NCI-H748 treated with DMSO at 0.1 percent for 48 hours (cell line): ENCODE measurements around the gene CEP170.

Experiments
- DNase-seq: peaks from one replicate; lab custom pipeline; 2025; lab: John Stamatoyannopoulos, UW

CEP170 gene

DNA sequence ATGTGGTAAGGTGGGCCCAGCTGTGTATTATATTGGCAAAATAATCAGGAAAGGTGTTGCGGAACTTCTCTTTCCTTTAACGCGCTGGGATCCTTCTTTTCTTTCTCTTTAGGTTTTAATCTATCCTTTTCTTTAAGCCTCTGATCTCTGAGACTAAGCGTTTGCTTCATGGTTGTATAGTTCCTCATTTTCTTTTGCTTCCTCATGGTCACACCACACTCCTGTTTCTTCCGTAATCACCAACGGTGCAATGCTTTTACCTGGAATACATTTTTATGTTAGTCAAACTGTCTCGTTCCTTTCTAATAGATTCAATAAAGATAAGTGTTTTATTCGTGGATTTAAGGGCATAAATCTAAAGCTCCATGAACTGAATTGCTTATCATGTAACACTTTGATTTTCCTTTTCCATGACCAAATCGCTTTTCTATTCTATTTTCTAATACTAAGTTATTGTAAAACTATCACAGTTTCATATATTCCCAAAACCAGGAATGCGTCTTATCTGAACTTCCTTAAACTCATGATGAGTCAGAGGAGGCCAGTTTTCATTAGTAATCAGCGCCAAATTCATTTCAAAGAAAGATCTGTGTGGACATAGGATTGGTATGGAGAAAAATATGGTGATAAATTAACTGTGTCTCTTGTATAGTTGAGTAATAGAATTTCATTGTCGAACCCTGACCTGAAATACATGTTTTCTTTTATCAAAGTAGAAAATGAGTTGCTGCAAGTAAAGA lies 13.0 kb upstream of the CEP170 start:
- no peak for DNase-seq

DNA sequence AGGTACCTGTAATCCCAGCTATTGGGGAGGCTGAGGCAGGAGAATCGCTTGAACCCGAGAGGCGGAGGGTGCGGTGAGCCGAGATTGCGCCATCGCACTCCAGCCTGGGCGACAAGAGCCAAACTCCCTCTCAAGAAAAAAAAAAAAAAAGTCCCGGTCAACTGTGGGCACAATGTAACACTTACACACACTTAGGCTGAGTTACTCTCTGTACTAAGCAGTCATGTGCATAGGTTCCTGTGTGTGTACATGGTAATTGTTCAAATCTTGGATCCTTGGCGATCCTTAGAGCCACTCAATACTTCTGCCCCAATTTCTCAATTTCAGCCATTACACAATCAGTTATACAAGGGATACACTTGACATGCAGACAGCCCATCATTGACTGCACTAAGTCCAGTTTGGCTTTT lies 12.4 kb upstream of the CEP170 start:
- DNase-seq = no peak

DNA sequence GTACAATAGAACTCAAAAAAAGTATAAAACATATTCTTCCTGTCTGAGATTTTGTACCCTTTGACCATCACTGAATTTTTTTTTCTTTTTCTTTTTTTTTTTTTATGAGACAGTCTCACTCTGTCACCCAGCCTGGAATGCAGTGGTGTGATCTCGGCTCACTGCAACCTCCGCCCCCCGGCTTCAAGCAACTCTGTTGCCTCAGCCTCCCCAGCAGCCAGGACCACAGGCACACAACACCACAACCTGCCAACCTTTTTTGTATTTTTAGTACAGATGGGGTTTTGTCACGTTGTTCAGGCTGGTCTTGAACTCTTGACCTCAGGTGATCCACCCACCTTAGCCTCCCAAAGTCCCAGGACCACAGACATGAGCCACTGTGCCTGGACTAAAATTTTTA lies 11.2 kb upstream of the CEP170 start:
- DNase-seq = no peak

DNA sequence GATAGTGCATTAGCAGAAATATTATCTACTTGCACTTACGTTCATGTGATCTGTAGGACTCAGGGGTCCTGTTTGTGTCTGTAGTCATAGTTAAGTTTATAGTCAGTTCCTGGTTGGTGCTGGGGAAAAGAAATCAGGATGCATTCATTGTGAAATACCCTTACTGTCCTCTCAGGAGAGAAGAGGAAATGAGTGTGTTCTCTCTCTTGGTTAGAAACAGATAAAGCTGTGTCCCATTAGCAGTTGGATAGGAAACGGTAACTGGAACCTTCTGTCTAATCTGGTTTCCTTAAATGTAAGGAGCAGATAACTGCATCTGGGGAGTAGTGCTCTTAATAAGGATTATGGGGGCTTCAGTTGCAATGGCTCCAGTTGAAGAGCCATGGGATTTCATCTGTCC lies 9.6 kb upstream of the CEP170 start:
- no peak for DNase-seq

DNA sequence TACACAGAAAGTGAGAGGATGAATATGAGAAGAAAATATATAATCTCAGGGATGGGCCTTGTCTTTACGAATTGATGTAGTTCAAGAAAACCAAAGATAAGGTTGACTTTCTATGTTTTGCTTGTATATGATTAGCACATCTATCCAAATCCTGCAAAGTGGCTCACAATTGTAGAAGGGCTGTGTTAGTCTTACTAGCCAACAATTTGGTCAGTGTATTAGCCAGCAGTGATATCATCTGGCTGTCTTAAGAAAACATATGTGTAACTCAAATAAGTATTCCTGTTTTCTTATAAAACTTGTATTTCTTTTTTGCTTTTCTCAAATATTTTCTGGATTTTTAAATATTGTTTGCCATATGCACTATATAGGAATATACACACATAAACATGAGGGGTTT lies 6.3 kb upstream of the CEP170 start:
- DNase-seq = no peak

DNA sequence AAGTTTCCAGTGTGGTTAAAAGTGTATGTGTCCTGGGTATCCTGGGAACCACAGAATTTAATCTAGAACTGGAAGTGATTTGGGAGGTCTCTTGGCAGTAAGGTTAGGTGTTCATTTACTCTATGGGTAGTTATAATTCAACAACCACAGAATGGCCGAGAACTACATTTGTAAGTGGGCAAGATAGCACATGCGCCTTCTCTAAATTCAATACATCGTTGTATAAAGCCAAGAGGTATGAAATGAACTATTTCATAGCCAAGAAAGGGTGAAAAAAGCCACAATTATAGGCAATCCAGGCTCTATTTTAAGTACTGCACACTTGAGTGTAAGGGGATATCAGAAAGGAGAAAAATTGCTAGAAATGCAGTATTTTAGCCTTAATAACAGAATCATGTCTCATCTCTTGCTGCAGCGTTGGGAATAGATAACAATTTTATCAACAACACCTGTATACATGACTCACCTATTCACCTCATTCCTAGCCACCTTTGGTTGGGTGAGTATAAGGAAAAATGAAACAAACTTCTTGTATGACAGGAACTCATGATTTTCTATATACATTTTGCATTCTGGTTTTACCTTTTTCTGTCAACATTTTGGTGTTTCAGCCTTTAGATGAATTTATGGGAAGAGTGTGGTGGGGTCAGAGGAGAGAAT lies 5.3 kb upstream of the CEP170 start:
- no peak for DNase-seq

DNA sequence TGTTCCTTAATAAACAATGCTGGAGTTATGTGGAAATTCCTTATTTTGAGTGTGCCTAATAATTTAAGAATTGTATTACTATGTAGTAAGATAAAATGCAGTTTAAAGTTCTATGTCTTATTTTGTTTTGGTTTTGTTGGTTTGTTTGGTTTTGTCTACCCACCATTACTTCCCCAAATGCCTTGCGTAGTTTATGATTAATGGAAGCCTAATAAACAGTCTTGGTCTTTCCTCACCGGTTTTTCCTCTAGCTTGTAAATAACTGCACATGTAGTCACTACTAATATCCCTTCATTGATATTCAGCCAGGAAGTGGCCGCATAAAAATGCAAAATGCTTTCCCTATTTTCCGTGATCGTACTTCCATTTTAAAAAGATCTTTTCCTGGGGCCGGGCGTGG lies 3.6 kb upstream of the CEP170 start:
- DNase-seq = no peak

DNA sequence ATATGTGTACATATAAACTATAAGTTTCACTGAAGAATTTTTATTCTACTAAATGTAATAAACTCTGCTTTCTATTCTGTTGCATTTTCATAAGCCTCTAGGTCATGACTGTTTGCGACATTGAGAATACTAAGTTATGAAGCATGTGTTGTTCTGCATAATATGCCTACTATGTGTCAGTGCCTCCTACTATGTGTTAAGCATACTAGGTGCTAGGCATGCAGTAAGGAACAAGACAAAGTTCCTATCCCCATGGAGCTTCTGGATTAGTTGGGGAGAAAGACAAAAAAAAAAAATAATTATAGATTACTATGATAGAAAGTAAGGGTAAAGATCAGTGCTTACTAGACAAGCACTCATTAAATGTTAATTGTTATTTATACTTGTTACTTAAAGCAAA lies 2.1 kb upstream of the CEP170 start:
- DNase-seq = no peak

DNA sequence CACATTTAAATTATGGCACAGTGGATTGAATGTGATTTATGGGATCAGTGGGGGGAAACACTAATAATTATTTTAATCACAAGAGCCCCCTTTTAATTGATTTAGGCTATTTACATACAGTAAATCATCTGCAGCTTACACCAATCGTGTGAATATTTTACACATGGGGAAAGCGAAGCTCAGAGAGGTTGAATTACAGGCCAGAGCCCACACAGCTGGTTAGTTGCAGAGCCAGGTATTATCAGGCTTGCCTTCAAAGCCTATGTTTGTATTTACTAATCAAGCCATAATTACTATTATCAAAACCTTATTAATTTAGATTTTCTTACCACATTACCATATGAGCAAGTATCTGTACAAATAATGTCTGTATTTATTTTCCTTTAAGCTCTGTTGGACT lies 1.5 kb upstream of the CEP170 start:
- no peak for DNase-seq

DNA sequence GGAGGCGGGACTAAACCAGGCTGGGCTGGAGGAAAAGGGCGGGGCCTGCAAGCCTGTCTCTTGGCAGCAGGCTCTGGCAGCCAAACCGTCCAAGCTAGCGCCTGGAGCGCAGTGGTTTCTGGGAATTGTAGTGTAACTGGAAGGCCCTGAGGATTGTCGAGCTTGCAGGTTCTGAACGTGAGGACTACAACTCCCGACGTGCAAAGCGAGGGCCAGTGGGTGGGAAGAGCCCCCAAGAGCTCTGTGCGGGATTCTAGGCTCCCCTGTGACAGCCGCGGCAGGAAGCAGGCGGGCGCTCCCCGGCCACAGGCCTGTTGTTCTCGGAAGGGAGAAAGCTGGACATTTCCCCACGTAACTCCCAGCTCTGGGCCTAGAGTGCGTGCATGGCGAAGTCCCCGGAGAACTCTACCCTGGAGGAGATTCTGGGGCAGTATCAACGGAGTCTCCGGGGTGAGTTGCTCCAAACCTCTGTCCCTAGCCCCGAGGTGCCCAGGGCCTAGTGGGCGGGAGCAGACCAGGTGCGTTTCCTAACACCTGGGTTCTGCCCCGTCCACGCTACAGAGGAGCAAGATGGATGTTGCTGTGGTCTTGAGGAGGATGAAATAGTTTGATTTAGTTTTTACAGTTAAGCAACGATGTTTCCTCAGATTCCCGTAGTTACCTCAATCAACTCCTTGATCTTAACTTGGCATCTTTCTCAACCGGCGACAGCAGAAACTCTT lies 871 bp upstream of the CEP170 start, which contains the start of gene SDCCAG8:
SDCCAG8 (plus strand) TSS at position 251 of the 722 bp plus-strand sequence; CDS start at position 384, 133 bp downstream.
- DNase-seq = peak; percentile 88

DNA sequence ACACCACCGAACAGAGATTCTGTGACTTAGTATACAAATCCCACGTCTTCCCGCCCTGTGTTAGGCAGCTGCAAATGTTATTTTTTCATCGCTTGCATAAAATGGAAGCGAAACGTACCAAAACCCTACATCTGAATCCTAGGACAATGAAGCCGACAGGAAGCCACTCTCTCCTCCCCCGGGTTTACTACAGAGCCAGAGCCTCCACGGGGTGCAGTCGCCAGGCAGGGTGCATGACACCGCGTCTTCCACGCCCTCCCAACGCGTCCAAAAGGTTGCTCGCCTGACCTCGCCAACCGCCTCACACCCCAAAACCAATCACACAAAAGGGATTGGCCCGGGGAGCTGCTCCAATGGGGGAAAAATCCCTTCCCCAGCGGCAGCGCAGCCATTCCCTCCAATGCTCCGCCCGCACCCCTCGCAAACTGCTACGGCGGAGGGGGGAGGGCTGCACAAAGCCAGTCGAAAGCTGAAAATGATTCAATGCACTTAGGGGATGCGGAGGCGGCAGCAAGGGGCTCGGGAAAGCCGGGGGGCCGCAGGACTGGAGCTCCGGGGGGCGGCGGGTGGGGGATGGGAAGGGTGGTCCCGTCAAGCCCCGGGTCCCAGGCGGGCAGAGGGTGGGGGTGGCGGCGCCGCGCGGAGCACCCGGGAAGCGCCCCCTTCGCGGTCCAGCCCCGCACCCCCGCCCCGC lies 701 bp downstream of the CEP170 start:
- DNase-seq = peak; percentile 27

DNA sequence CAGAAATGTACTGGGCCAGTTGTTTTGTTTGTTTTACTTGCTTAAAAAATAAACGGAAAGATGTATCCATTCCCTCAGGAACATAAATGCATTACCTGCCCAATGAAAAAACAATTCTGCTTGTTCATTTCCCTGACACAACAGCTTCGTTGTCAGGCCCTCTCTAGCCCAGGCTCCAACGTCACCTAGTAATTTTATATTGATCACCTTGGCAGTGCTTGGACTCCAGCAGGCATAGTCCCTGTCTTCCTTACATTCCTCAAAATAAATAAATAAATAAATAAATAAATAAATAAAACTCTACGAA lies 1.2 kb downstream of the CEP170 start:
- DNase-seq = no peak

DNA sequence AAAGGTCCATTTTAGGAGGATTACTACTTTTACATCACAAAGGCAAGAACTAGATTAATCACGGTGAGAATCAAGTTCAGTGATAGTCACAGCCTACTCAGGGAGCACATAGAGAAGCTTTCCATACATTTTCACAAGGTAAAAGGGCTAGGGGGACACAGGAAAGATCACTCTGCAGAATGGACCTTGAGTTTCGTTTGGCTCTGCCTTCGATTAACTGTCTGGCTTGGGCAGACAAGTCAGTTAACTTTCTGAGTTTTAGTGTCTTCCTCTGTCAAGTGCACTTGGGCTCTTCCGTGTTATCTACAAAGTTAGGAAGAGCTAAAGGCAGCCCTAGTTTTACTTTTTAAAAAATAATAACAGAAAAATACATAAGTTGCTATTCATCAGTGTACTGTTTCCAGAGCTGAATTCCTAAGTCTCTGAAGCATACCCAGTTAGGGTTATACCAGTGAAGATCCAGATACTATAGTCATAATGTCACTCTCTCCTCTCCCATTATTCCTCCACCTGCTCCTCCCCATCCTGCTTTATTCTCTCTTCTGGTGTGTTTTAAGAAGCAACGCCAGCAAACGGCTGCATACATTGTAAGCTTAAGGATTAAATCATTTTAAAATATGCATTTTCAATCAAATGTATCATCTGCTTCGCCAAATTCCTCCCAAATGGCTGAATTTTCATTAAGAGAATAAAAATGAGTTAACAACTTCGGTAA lies 1.7 kb downstream of the CEP170 start:
- DNase-seq = no peak

DNA sequence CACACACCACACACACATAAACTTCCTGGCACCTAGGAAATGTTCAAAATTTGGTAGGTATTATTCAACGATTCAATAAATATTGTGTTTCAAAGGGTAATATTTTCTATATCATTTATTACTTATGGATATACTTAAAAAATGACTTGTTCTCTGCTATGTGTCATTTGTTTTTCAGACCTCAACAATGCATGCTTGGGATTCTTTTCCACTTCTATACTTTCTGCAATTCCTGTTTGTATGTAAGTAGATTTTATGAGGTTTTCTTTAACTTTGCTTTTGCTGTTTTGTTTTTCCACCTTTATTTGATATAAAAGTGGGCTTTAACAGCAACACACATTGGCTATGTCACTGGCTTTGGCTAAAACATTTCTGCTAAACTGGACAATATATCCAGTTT lies 3.5 kb downstream of the CEP170 start:
- no peak for DNase-seq

DNA sequence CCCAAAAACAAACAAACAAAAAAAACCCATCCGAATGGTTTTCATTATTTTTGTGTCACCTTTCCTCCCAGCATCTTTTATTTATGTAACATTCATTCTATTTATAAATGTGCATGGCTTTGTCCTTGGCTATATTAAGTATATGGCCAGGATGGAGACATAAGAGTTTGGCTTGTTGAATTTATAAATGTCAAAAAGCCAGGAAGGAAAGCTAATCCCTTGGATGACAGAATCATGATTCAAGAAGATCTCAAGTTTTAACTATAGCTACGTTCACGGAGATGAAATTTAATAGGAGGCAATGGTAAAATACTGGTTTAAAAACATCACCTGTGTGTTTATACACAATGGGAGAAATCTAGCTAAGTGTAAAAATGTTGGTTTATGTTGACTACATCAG lies 5.0 kb downstream of the CEP170 start:
- DNase-seq = no peak

DNA sequence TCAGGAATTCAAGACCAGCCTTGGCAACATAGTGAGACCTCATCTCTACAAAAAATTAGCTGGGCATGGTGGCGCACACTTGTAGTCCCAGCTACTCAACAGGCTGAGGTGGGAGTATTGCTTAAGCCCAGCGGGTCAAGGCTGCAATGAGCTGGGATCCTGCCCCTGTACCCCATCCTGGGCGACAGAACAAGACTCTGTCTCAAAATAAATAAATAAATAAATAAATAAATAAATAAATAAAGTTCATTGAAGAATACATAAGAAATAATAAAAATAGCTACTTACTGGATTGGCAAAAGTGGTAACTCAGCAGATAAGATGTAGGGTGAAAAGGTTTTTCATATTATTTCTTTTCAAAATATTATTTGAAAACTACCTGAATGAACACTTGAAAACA lies 5.9 kb downstream of the CEP170 start:
- no peak for DNase-seq

DNA sequence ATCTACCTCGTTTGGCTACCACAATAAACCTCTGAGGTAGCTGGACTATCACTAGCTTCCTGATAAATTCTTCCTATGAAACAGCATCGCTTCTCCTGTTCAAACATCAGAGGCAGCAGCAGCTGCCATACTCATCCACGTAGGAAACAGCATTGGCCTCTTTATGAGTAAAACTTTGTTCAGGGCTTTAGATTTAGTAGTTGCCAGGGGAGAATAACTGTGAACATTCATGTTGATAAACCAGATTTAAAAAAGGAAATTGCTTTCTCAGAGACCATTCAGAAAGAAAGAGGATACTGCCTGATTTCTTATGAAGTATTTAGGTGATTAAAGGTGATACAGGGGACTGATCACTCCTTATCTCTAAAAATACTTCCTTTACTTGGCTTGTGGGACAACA lies 7.2 kb downstream of the CEP170 start:
- DNase-seq = no peak

DNA sequence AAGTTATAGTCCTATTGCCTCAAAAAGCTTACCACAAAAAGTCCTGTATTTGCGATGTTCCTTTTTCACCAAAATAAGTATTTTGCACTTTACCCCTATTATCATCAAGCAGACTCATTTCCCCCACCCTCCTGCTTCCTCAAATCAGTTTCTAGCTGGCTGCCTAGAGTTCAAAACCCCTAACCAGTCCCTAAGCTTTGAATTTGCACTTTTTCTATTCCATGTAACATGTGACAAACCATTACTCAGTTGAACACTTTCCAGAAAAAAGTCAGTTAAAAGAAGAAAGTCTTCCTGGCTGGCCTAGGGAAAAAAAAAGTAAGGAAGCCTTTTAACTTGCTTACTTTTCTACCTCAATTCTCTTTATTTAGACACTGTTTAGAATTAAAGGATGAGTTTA lies 8.2 kb downstream of the CEP170 start:
- no peak for DNase-seq

DNA sequence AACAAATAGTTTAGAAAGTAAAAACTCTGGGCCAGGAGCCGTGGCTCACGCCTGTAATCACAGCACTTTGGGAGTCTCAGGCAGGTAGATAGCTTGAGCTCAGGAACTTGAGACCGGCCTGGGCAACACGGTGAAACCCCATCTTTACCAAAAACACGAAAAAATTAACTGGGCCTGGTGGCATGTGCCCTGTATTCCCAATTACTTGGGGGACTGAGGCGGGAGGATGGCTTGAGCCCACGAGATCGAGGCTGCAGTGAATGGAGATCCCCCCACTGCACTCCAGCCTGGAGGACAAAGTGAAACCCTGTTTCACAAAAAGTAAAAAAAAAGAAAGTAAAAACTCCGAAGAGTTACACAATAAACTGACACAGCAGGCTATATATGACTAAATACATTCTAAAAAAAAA lies 10.6 kb downstream of the CEP170 start:
- DNase-seq = no peak

DNA sequence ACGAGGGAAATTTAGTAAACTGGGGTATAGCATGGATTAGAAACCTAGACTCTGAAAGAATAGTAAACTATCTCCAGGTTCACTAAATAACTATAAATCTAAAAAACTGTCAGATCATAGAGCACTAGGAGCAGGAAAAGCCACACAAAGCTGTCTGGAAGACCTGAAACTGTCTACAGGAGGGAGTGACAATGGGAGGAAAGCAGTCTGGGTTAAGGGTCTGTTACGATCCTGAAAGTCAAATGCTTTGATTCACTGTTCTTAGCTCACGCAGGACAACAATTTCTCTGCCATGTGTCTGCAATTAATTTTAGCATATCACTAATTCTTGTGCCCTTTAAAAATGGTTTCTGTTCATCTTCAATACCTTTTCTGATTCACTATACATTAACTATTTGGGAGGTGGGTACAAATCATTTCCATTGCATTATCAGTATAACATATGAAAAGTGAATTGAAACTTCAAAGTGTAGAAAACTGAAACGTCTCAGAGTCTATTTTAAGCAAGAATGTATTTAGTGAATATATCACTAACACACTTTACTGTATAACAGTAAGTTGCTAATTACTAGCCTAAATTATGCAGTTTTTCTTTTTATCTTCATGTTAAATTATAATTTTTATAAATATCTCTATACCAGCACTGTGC lies 18.4 kb downstream of the CEP170 start:
- DNase-seq = no peak

DNA sequence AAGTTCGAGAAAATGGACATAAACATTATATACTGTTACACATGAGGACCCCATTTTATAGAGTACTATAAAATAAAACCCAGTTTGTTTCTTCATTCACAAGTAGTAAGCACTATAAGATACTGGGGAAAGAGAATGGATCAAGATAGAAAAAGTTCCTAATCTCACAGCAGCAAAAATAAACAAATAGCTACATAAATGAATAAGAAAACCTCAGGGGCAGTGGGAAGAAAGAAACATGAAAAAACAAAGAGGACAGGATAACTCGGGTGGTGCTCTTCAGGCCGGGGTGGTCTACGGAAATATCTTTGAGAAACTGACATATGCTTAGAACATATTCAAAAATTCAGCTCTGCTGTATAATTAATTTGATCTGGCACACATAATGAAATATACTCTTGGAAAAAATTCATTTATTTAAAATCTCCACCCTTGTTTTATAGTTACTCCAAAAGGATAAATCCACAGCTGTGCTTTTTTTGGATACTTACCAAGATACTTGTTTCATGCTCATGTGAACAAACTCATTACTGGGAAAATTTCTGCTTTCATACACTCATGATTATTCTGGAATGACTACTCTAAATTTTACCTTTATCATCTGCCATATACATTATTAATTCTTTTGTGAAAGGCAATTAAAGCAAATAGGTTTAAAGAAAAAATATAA lies 20.0 kb downstream of the CEP170 start:
- DNase-seq = no peak
